Erythroblast (primary cell): ENCODE results near the gene ZSCAN5A.

ENCODE experiments used
- GATA1 ChIP-seq: IDR thresholded peaks from 2 replicates; pipeline ENCODE4 v1.6.1; 2011; ENCODE audit warnings: low read depth, mild to moderate bottlenecking, control low read depth, low read length, moderate library complexity
- POLR2A ChIP-seq: IDR thresholded peaks from 2 replicates; pipeline ENCODE4 v1.6.1; 2011; ENCODE audit warnings: mild to moderate bottlenecking, low read length

DNA sequence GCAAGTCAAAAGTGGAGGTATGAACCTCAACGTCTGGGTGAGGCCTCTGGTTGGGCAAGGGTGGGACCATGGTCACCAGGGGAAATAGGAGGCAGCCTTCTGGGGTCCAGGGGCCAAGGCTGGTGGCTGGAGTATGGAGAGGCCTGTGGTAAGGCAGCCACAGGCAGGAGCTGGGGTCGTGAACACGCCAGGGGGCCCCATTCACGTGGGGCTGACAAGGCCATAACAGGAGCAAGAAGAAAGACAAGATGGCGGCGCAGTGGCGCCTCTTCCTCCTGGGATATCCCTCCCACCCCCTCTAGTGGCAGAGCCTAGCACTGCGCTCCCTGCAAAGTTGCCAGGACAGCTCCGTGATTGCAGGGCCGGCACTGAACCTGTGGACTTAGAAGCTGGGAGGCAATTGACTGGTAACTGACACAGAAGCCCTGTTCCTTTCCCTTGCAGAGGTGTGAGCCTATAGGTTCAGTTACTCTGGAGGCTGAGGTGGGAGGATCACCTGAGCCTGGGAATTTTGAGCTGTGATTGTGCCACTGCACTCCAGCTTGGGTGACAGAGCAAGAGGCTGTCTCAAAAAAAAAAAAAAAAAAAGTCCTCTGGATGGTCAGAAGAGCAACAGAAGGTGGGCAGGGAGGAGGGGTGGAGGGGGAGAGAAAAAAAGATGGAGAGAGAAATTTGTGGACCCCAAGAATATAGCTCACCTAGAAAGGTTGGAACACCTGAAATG, 61.8 kb downstream of the ZSCAN5A start:
- TF ChIP-seq POLR2A (no peak), GATA1 (no peak)
